C1 segment of cervical spinal cord (tissue), 14 donors: ENCODE measurements around the gene MBD5.

Experiments
- DNase-seq, 14 donors: peaks; one replicate each; lab custom pipeline; 2025; lab: John Stamatoyannopoulos, UW

MBD5 gene

GRCh38 chr2:148517822-148518221 is 496.9 kb downstream of the MBD5 start:
- no peak for DNase-seq

GRCh38 chr2:148519013-148519412 is 498.1 kb downstream of the MBD5 start:
- peak in 2 of 14 donors; percentile 12 to 92 for DNase-seq

GRCh38 chr2:148521181-148521580 is 500.3 kb downstream of the MBD5 start:
- DNase-seq, result peak in 1 of 14 donors; percentile 68

GRCh38 chr2:148523315-148523714 is 502.4 kb downstream of the MBD5 start:
- DNase-seq, result no peak

GRCh38 chr2:148524519-148524919 is 503.6 kb downstream of the MBD5 start:
- DNase-seq, result no peak

GRCh38 chr2:148525130-148525529 is 504.2 kb downstream of the MBD5 start:
- DNase-seq, result no peak

- DNase-seq, result no peak
Observed at GRCh38 chr2:148526509-148527346, 505.8 kb downstream of the MBD5 start.

- DNase-seq, result no peak
Observed at GRCh38 chr2:148527488-148528340, 506.8 kb downstream of the MBD5 start.

GRCh38 chr2:148528356-148529064 is 507.6 kb downstream of the MBD5 start:
- DNase-seq, result no peak

- no peak for DNase-seq
Observed at GRCh38 chr2:148529745-148530144, 508.9 kb downstream of the MBD5 start.

- no peak for DNase-seq
Observed at GRCh38 chr2:148530350-148530749, 509.5 kb downstream of the MBD5 start.

- DNase-seq, result no peak
Observed at GRCh38 chr2:148531235-148531634, 510.3 kb downstream of the MBD5 start.

GRCh38 chr2:148531669-148532428 is 511.0 kb downstream of the MBD5 start:
- no peak for DNase-seq

- DNase-seq, result no peak
Observed at GRCh38 chr2:148533004-148533403, 512.1 kb downstream of the MBD5 start.

GRCh38 chr2:148533685-148534084 is 512.8 kb downstream of the MBD5 start:
- DNase-seq, result no peak

- no peak for DNase-seq
Observed at GRCh38 chr2:148534416-148535204, 513.7 kb downstream of the MBD5 start.

GRCh38 chr2:148538375-148538774 is 517.5 kb downstream of the MBD5 start:
- DNase-seq, result no peak

- DNase-seq, result no peak
Observed at GRCh38 chr2:148540022-148540421, 519.1 kb downstream of the MBD5 start.

- DNase-seq, result no peak
Observed at GRCh38 chr2:148541792-148542191, 520.9 kb downstream of the MBD5 start.

- no peak for DNase-seq
Observed at GRCh38 chr2:148542614-148543013, 521.7 kb downstream of the MBD5 start.
